ENCODE results near the gene TMED4. TPM values are rescaled to one million over a fixed set of nuclear protein-coding genes. Genes with fewer than 3 reads are reported as not detected.
A peak's percentile ranks its signal among the peaks of the same experiment; 100 is the strongest.

The TMED4 gene
- total and polyA plus RNA-seq, 2 of the 13 experiments (the other 11 are each of a cell fraction or from before 2014, with no cell fraction given): 81.4 to 109 TPM

DNA sequence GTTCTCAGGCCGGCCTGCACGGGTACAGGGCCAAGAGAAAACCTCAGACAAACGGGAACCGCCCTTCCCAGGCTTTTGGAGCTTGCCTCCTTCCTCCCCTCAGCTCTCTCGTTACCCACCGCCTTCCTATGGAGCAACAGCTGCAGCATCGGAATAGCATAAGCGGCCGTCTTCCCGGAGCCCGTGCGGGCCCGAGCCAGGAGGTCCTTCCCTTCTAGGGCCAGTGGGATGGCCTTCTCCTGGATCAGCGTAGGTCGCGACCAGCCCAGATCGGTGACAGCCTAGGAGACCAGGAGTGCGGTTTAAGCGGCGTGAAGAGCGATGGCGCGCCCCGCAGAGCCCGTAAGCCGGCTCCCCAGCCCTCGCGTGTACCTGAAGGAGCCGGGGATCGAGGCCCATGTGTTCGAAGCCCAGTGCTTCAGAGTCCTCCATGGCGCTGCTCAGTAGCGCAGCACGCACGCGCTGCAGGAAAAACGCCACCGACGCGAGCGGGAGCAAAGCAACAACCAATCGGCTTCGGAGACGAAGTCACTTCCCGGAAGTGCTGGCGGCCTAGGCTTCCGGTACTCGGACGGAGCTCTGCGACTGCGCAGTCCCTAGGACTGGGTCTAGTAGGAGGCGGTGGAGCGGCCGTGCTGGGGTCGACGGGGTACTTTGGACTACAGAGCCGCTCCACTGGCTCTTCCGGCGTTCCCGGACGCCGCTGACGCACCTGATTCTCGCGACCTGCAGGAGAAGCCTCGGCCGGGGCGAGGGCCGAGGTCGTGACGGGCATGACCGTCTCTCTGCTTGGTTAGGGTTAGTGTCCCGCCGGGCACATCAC lies 8.4 kb downstream of the TMED4 start, which contains the start of gene DDX56 (continued):
- TF ChIP-seq, protein P1, sequence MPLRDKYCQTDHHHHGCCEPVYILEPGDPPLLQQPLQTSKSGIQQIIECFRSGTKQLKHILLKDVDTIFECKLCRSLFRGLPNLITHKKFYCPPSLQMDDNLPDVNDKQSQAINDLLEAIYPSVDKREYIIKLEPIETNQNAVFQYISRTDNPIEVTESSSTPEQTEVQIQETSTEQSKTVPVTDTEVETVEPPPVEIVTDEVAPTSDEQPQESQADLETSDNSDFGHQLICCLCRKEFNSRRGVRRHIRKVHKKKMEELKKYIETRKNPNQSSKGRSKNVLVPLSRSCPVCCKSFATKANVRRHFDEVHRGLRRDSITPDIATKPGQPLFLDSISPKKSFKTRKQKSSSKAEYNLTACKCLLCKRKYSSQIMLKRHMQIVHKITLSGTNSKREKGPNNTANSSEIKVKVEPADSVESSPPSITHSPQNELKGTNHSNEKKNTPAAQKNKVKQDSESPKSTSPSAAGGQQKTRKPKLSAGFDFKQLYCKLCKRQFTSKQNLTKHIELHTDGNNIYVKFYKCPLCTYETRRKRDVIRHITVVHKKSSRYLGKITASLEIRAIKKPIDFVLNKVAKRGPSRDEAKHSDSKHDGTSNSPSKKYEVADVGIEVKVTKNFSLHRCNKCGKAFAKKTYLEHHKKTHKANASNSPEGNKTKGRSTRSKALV (CRISPR knock-in tag; IDR thresholded peaks at IDR 0.05): peak; percentile 82
- TF ChIP-seq JUN (CRISPR knock-in tag; IDR thresholded peaks at IDR 0.05): peak; percentile 76
- TF ChIP-seq ZNF776 (CRISPR knock-in tag; IDR thresholded peaks at IDR 0.05): peak; percentile 94
- TF ChIP-seq NFE2L1 (CRISPR knock-in tag; IDR thresholded peaks at IDR 0.05; ENCODE audit: borderline replicate concordance): peak; percentile 83; the same call in 1 of the 2 replicates
- TF ChIP-seq ZNF720 (CRISPR knock-in tag; IDR thresholded peaks at IDR 0.05): no peak
- TF ChIP-seq RFXAP (CRISPR knock-in tag; IDR thresholded peaks at IDR 0.05; ENCODE audit: borderline replicate concordance): peak; percentile 96
- peak; percentile 90; the same call in 1 of the 2 replicates for TF ChIP-seq ZNF557 (CRISPR knock-in tag; IDR thresholded peaks at IDR 0.05)
- TF ChIP-seq ZNF775 (CRISPR knock-in tag; IDR thresholded peaks at IDR 0.05; ENCODE audit: borderline replicate concordance): peak; percentile 86; the same call in 1 of the 2 replicates
- TF ChIP-seq SIN3A (IDR thresholded peaks at IDR 0.05; ENCODE audit: borderline replicate concordance, low read depth, low read length): 0 out of 2 replicates have a peak, but pooled peaks have one; percentile 21
- TF ChIP-seq, protein P2, sequence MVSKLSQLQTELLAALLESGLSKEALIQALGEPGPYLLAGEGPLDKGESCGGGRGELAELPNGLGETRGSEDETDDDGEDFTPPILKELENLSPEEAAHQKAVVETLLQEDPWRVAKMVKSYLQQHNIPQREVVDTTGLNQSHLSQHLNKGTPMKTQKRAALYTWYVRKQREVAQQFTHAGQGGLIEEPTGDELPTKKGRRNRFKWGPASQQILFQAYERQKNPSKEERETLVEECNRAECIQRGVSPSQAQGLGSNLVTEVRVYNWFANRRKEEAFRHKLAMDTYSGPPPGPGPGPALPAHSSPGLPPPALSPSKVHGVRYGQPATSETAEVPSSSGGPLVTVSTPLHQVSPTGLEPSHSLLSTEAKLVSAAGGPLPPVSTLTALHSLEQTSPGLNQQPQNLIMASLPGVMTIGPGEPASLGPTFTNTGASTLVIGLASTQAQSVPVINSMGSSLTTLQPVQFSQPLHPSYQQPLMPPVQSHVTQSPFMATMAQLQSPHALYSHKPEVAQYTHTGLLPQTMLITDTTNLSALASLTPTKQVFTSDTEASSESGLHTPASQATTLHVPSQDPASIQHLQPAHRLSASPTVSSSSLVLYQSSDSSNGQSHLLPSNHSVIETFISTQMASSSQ (IDR thresholded peaks at IDR 0.05; ENCODE audit: low read depth): no peak
- TF ChIP-seq, protein P2 (CRISPR knock-in tag; IDR thresholded peaks at IDR 0.05; ENCODE audit: borderline replicate concordance): peak; percentile 61
- peak; percentile 89 for TF ChIP-seq KLF6 (CRISPR knock-in tag; IDR thresholded peaks at IDR 0.05)
- peak; percentile 8; the same call in 1 of the 2 replicates for TF ChIP-seq KLF9 (CRISPR knock-in tag; IDR thresholded peaks at IDR 0.05; ENCODE audit: low read depth)
- peak; percentile 66 for TF ChIP-seq ATF1 (CRISPR knock-in tag; IDR thresholded peaks at IDR 0.05)
- TF ChIP-seq ZNF530 (CRISPR knock-in tag; IDR thresholded peaks at IDR 0.05; ENCODE audit: low read depth): no peak
- TF ChIP-seq ZNF790 (CRISPR knock-in tag; IDR thresholded peaks at IDR 0.05; ENCODE audit: borderline replicate concordance): peak; percentile 87; the same call in 1 of the 2 replicates
- TF ChIP-seq, protein P3, sequence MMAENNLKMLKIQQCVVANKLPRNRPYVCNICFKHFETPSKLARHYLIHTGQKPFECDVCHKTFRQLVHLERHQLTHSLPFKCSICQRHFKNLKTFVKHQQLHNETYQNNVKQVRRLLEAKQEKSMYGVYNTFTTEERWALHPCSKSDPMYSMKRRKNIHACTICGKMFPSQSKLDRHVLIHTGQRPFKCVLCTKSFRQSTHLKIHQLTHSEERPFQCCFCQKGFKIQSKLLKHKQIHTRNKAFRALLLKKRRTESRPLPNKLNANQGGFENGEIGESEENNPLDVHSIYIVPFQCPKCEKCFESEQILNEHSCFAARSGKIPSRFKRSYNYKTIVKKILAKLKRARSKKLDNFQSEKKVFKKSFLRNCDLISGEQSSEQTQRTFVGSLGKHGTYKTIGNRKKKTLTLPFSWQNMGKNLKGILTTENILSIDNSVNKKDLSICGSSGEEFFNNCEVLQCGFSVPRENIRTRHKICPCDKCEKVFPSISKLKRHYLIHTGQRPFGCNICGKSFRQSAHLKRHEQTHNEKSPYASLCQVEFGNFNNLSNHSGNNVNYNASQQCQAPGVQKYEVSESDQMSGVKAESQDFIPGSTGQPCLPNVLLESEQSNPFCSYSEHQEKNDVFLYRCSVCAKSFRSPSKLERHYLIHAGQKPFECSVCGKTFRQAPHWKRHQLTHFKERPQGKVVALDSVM (CRISPR knock-in tag; IDR thresholded peaks at IDR 0.05): peak; percentile 52; the same call in 1 of the 2 replicates
